Activated T-helper 1 cell treated with Interleukin-2 at 50 U/mL for 16 hours (primary cell): Measurements from ENCODE around the gene TRAPPC5.

Experiments used
- DNase-seq: peaks from one replicate; pipeline ENCODE4 v3.0.0-alpha.2; 2020; ENCODE audit warnings: low read depth

The TRAPPC5 gene

GRCh38 chr19:7732045-7732444 is 51.4 kb downstream of the TRAPPC5 start, which contains the start of gene CLEC4G:
Gene CLEC4G (minus strand): TSS chr19:7732110. CDS start chr19:7732102, 8 bp downstream.
- no peak for DNase-seq

GRCh38 chr19:7733376-7733775 is 52.7 kb downstream of the TRAPPC5 start:
- no peak for DNase-seq

GRCh38 chr19:7734220-7735203 is 53.9 kb downstream of the TRAPPC5 start:
- no peak for DNase-seq

DNA sequence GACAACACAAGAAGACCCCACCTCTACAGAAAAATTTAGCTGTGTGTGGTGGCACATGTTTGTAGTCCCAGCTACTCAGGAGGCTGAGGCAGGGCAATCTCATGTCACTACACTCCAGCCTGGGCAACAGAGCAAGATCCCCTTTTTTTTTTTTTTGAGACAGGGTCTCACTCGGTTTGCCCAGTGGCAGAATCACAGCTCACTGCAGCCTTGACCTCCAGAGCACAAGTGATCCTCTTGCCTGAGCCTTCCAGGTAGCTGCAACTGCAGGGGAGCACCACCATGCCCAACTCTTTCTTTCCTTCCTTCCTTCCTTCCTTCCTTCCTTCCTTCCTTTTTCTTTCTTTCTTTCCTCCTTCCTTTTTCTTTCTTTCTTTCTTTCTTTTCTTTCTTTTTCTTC is 55.5 kb downstream of the TRAPPC5 start:
- DNase-seq = no peak

DNA sequence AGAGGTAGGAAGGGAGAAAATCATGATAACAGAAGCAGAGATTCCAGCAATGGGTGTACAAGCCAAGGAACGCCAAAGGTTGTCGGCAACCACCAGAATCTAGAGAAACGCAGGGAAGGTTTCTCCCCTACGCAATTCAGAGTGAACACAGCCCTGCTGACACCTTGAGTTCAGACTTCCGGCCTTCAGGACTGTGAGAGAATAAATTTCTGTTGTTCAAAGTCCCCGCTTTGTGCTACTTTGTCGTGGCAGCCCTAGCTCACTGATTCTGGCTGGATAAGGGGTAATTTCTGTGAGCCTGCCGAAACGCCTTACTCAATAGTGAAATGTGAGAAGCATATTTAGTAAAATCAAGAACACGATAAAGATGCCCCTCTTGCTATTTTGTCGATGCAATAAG is 56.6 kb downstream of the TRAPPC5 start:
- no peak for DNase-seq
